Neural progenitor cell (in vitro differentiated cells): Measurements from ENCODE around the gene SEPTIN2. TPM values are rescaled to one million over a fixed set of nuclear protein-coding genes. Genes with fewer than 3 reads are reported as not detected.

Experiments used
- DNase-seq: peaks from one replicate; pipeline ENCODE4 v3.0.0-alpha.2; 2016; ENCODE audit warnings: low spot score
- H2AFZ ChIP-seq: fragments of 200-600 bp; sonication (generic); replicated peaks from 2 replicates; pipeline ENCODE4 v1.6.1; 2016; ENCODE audit warnings: antibody characterized with exemption
- H3F3A ChIP-seq: fragments of 200-600 bp; sonication (generic); 2 replicates; pipeline ENCODE4 v1.6.1; 2016; ENCODE audit warnings: antibody characterized with exemption, low read depth
- H3K27ac ChIP-seq: fragments of 200-600 bp; sonication (generic); 2 replicates; pipeline ENCODE4 v1.5.1; 2016; ENCODE audit warnings: mild to moderate bottlenecking
- H3K27me3 ChIP-seq: fragments of 200-600 bp; sonication (generic); 2 replicates; pipeline ENCODE4 v1.6.1; 2016; ENCODE audit warnings: mild to moderate bottlenecking, moderate library complexity
- H3K36me3 ChIP-seq: fragments of 200-600 bp; sonication (generic); 2 replicates; pipeline ENCODE4 v1.5.1; 2016
- H3K4me1 ChIP-seq: fragments of 200-600 bp; sonication (generic); 2 replicates; pipeline ENCODE4 v1.6.1; 2016; ENCODE audit warnings: mixed run types
- H3K4me2 ChIP-seq: fragments of 200-600 bp; sonication (generic); 2 replicates; pipeline ENCODE4 v1.6.1; 2016
- H3K4me3 ChIP-seq: fragments of 200-600 bp; sonication (generic); 2 replicates; pipeline ENCODE4 v1.5.1; 2016
- H3K79me2 ChIP-seq: fragments of 200-600 bp; sonication (generic); 2 replicates; pipeline ENCODE4 v1.6.1; 2016; ENCODE audit warnings: low read depth
- H3K9ac ChIP-seq: fragments of 200-600 bp; sonication (generic); 2 replicates; pipeline ENCODE4 v1.6.1; 2016
- H3K9me3 ChIP-seq: fragments of 200-600 bp; sonication (generic); 2 replicates; pipeline ENCODE4 v1.5.1; 2016; ENCODE audit warnings: low read depth
- H4K20me1 ChIP-seq: fragments of 200-600 bp; sonication (generic); 2 replicates; pipeline ENCODE4 v1.6.1; 2016; ENCODE audit warnings: low read depth
- H3K27ac Mint-ChIP-seq: 3 replicates; pipeline ENCODE4 v1.8.0; 2021; ENCODE audit warnings: mixed read lengths
- H3K27me3 Mint-ChIP-seq: 2 replicates; pipeline ENCODE4 v1.8.0; 2022; ENCODE audit warnings: low read depth, mild to moderate bottlenecking, inconsistent platforms, moderate library complexity, mixed read lengths; ENCODE audit not compliant: insufficient read depth
- H3K36me3 Mint-ChIP-seq: 3 replicates; pipeline ENCODE4 v1.8.0; 2021; ENCODE audit warnings: mixed read lengths
- H3K4me1 Mint-ChIP-seq: 3 replicates; pipeline ENCODE4 v1.8.0; 2021; ENCODE audit warnings: mixed read lengths
- H3K4me3 Mint-ChIP-seq: 3 replicates; pipeline ENCODE4 v1.8.0; 2021; ENCODE audit warnings: mild to moderate bottlenecking, moderate library complexity, mixed read lengths
- H3K9me3 Mint-ChIP-seq: 3 replicates; pipeline ENCODE4 v1.8.0; 2020; ENCODE audit warnings: mixed read lengths
- CTCF ChIP-seq: fragments of 200-600 bp; sonication (generic); IDR thresholded peaks from 2 replicates; pipeline ENCODE4 v1.5.1; 2017; ENCODE audit warnings: antibody characterized with exemption, mild to moderate bottlenecking
- EZH2 ChIP-seq: fragments of 200-600 bp; sonication (generic); IDR thresholded peaks from 2 replicates; pipeline ENCODE4 v1.6.1; 2017; ENCODE audit warnings: antibody characterized with exemption, mild to moderate bottlenecking, moderate library complexity
- EZH2phosphoT487 ChIP-seq: fragments of 200-600 bp; sonication (generic); IDR thresholded peaks from 2 replicates; pipeline ENCODE4 v1.6.1; 2017; ENCODE audit warnings: antibody characterized with exemption
- total RNA-seq: library from RNA; depleted of rRNA; stranded (reverse); fragments of >200 nt; gene quantifications from 2 replicates; pipeline ENCODE4 v1.2.3, GENCODE V29; 2015; ENCODE audit warnings: low replicate concordance

Gene SEPTIN2
- total RNA-seq, 1 donor from 2014 or later: 632 TPM

- peaks cover 17% of the 10 kb centered on the region for H3K79me2 ChIP-seq
- DNase-seq: no peak
- no peaks in the 10 kb centered on the region for H3K9me3 ChIP-seq
- H3K4me1 Mint-ChIP-seq: no peaks in the 10 kb centered on the region
- no peak overlapping the region for H3K4me3 Mint-ChIP-seq
- no peaks in the 10 kb centered on the region for H3F3A ChIP-seq
- no peak overlapping the region for H3K27ac ChIP-seq
- no peak overlapping the region for H2AFZ ChIP-seq
- H3K4me2 ChIP-seq: no peak overlapping the region
- no peak overlapping the region for H3K4me3 ChIP-seq
- peaks cover 25% of the 10 kb centered on the region for H3K36me3 Mint-ChIP-seq
- H3K36me3 ChIP-seq: peaks cover 5% of the 10 kb centered on the region
- H3K27me3 ChIP-seq: no peaks in the 10 kb centered on the region
- TF ChIP-seq CTCF (no peak), EZH2phosphoT487 (no peak), EZH2 (no peak)
- H3K9me3 Mint-ChIP-seq: no peaks in the 10 kb centered on the region
- H3K4me1 ChIP-seq: no peaks in the 10 kb centered on the region
- no peak overlapping the region for H3K9ac ChIP-seq
- H3K27ac Mint-ChIP-seq: no peak overlapping the region
- peaks cover 27% of the 10 kb centered on the region for H4K20me1 ChIP-seq
- peaks cover 2% of the 10 kb centered on the region for H3K27me3 Mint-ChIP-seq
Measured at GRCh38 chr2:241375300-241375699, 59.6 kb downstream of the SEPTIN2 start.

- peaks cover 24% of the 10 kb centered on the region for H3K36me3 Mint-ChIP-seq
- no peaks in the 10 kb centered on the region for H3K9me3 Mint-ChIP-seq
- no peaks in the 10 kb centered on the region for H3K4me1 ChIP-seq
- H3K27ac ChIP-seq: no peak overlapping the region
- no peak for TF ChIP-seq EZH2
- TF ChIP-seq CTCF: no peak
- no peak for TF ChIP-seq EZH2phosphoT487
- H3K27me3 Mint-ChIP-seq: peaks cover 4% of the 10 kb centered on the region
- DNase-seq: no peak
- H3K9me3 ChIP-seq: no peaks in the 10 kb centered on the region
- H3K27ac Mint-ChIP-seq: no peak overlapping the region
- peaks cover 5% of the 10 kb centered on the region for H3K36me3 ChIP-seq
- no peak overlapping the region for H3K4me3 ChIP-seq
- H3K4me3 Mint-ChIP-seq: no peak overlapping the region
- no peak overlapping the region for H3K4me2 ChIP-seq
- no peaks in the 10 kb centered on the region for H3K4me1 Mint-ChIP-seq
- H3K9ac ChIP-seq: no peak overlapping the region
- H3K79me2 ChIP-seq: peaks cover 16% of the 10 kb centered on the region
- H4K20me1 ChIP-seq: peaks cover 16% of the 10 kb centered on the region
- H3K27me3 ChIP-seq: no peaks in the 10 kb centered on the region
- no peaks in the 10 kb centered on the region for H3F3A ChIP-seq
- no peak overlapping the region for H2AFZ ChIP-seq
Measured at GRCh38 chr2:241376808-241377207, 61.1 kb downstream of the SEPTIN2 start.

GRCh38 chr2:241378816-241379215 is 63.1 kb downstream of the SEPTIN2 start:
- no peaks in the 10 kb centered on the region for H3K4me1 ChIP-seq
- Mint-ChIP-seq H3K9me3 (no peaks in the 10 kb centered on the region), H3K4me1 (no peaks in the 10 kb centered on the region), H3K27me3 (peaks cover 4% of the 10 kb centered on the region), H3K36me3 (peaks cover 32% of the 10 kb centered on the region), H3K27ac (peak overlapping the region; percentile 21), H3K4me3 (no peak overlapping the region)
- peaks cover 4% of the 10 kb centered on the region for H3K79me2 ChIP-seq
- TF ChIP-seq EZH2 (no peak), EZH2phosphoT487 (no peak), CTCF (no peak)
- no peak overlapping the region for H3K9ac ChIP-seq
- H3K27me3 ChIP-seq: no peaks in the 10 kb centered on the region
- H3K36me3 ChIP-seq: peaks cover 5% of the 10 kb centered on the region
- H2AFZ ChIP-seq: no peak overlapping the region
- no peaks in the 10 kb centered on the region for H3F3A ChIP-seq
- H3K9me3 ChIP-seq: no peaks in the 10 kb centered on the region
- no peak overlapping the region for H3K27ac ChIP-seq
- H3K4me3 ChIP-seq: no peak overlapping the region
- H3K4me2 ChIP-seq: no peak overlapping the region
- H4K20me1 ChIP-seq: peaks cover 8% of the 10 kb centered on the region
- DNase-seq: no peak
